ENCODE results near the gene SH2D3C. TPM values are rescaled to one million over a fixed set of nuclear protein-coding genes. Genes with fewer than 3 reads are reported as not detected.
A peak's percentile ranks its signal among the peaks of the same experiment; 100 is the strongest.

The SH2D3C gene
- total and polyA plus RNA-seq, 7 donors = 1.4 to 11.3 (median 5.0) TPM

GRCh38 chr9:127744398-127745110 lies 33.9 kb downstream of the SH2D3C start:
- Histone ChIP-seq H3K4me3 (no peak overlapping the region), H3K27me3 (peaks cover 4 to 35% (median 23%) of the 10 kb centered on the region in 3 donors), H3K4me1 (peaks cover 0 to 15% (median 10%) of the 10 kb centered on the region in 4 donors), H3K9me3 (no peaks in the 10 kb centered on the region), H3K27ac (no peak overlapping the region), H3K36me3 (no peaks in the 10 kb centered on the region)
- 90 to 95% methylated on average over 19 of the region's 19 CpGs for WGBS, 2 donors
- intact Hi-C loops (cut with DNase I) = no loop called here
- no peak for DNase-seq
- TF ChIP-seq POLR2A (IDR thresholded peaks at IDR 0.05) (no peak), CTCF (IDR thresholded peaks at IDR 0.05) (no peak), EP300 (IDR thresholded peaks at IDR 0.05) (no peak), POLR2AphosphoS5 (IDR thresholded peaks at IDR 0.05) (no peak)

DNA sequence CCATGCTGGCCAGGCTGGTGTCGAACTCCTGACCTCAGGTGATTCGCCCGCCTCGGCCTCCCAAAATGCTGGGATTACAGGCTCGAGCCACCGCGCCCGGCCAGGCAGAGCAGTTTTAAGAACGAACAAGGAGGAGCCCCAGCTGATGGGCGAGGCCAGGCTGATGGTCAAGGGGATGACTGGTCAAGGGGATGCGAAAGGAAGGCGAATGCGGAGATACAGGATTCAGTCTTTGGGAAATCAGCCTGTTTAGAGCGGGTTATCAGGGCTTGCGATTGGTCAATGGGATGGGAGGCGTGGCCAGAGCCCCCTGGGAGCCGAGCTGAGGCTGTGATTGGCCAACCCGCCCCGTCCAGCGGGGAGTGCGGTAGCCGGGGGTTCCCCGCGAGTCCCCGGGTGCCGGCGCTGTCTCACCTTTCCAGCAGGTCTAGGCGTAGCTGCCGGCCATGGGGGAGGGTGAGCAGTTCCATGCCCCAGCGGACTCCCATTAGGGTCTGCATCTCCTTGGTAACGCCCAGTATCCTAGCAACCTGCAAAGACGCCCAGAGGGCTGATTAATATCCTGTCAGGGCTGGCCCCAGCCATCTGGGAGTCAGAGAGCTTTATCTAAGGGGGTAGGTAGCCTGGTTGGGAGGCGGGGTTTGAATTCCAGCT lies 35.9 kb downstream of the SH2D3C start:
- no peak for TF ChIP-seq EP300 (IDR thresholded peaks at IDR 0.05)
- no peak for TF ChIP-seq POLR2AphosphoS5 (IDR thresholded peaks at IDR 0.05)
- no peak for TF ChIP-seq CTCF (IDR thresholded peaks at IDR 0.05)
- TF ChIP-seq POLR2A (IDR thresholded peaks at IDR 0.05) = no peak
- peak; percentile 80 for DNase-seq
- peaks cover 4 to 35% (median 23%) of the 10 kb centered on the region in 3 donors for H3K27me3 ChIP-seq
- no peaks in the 10 kb centered on the region for H3K36me3 ChIP-seq
- intact Hi-C loops (cut with DNase I) = no loop called here
- peak overlapping the region in 1 of 4 donors; percentile 58 for H3K27ac ChIP-seq
- peak overlapping the region in 1 of 4 donors; percentile 12 for H3K4me3 ChIP-seq
- no peaks in the 10 kb centered on the region for H3K9me3 ChIP-seq
- WGBS, 2 donors = 26 to 63% methylated on average over 33 of the region's 33 CpGs
- peaks cover 0 to 15% (median 10%) of the 10 kb centered on the region in 4 donors for H3K4me1 ChIP-seq

DNA sequence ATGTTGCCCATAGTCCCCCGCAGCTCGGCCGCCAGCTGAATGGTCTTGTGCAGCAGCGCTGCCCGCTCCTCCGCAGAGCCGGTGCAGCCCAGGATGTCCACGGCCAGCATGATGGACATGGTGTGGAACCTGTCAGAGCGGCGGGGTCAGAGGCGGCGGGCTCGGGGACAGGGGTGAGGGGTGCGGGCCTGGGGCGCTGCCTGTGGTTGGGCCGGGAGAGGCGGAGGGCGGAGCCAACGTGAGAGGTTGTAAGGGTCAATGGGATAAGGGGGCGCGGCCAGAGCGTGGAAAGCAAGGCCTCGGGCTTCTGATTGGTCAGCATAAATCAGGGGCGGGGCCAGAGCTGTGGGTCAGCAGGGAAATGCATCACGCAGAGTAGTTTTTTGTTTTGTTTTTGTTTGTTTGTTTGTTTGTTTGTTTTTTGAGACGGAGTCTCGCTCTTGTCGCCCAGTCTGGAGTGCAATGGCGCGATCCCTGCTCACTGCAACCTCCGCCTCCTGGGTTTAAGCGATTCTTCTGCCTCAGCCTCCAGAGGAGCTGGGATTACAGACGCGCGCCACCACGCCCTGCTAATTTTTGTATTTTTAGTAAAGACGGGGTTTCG lies 36.5 kb downstream of the SH2D3C start:
- Histone ChIP-seq H3K4me3 (peak overlapping the region in 1 of 4 donors; percentile 12), H3K36me3 (no peaks in the 10 kb centered on the region), H3K9me3 (no peaks in the 10 kb centered on the region), H3K27me3 (peaks cover 4 to 35% (median 23%) of the 10 kb centered on the region in 3 donors), H3K27ac (peak overlapping the region in 2 of 4 donors; percentile 7 to 58), H3K4me1 (peaks cover 0 to 15% (median 10%) of the 10 kb centered on the region in 4 donors)
- intact Hi-C loops (cut with DNase I) = no loop called here
- DNase-seq = no peak
- WGBS, 2 donors = 29 to 67% methylated on average over 38 of the region's 38 CpGs
- TF ChIP-seq CTCF (IDR thresholded peaks at IDR 0.05) = no peak
- no peak for TF ChIP-seq POLR2AphosphoS5 (IDR thresholded peaks at IDR 0.05)
- no peak for TF ChIP-seq POLR2A (IDR thresholded peaks at IDR 0.05)
- TF ChIP-seq EP300 (IDR thresholded peaks at IDR 0.05) = no peak

GRCh38 chr9:127739614-127740330 lies 38.7 kb downstream of the SH2D3C start:
- H3K4me3 ChIP-seq = no peak overlapping the region
- DNase-seq = no peak
- H3K27ac ChIP-seq = peak overlapping the region; percentile 30 to 74 (median 46)
- no peaks in the 10 kb centered on the region for H3K36me3 ChIP-seq
- intact Hi-C loops (cut with DNase I) = no loop called here
- peaks cover 0 to 20% (median 13%) of the 10 kb centered on the region in 4 donors for H3K4me1 ChIP-seq
- no peaks in the 10 kb centered on the region for H3K9me3 ChIP-seq
- TF ChIP-seq POLR2A (IDR thresholded peaks at IDR 0.05) = no peak
- no peak for TF ChIP-seq CTCF (IDR thresholded peaks at IDR 0.05)
- no peak for TF ChIP-seq EP300 (IDR thresholded peaks at IDR 0.05)
- no peak for TF ChIP-seq POLR2AphosphoS5 (IDR thresholded peaks at IDR 0.05)
- peaks cover 4 to 32% (median 23%) of the 10 kb centered on the region in 3 donors for H3K27me3 ChIP-seq
- 73 to 88% methylated on average over 19 of the region's 19 CpGs for WGBS, 2 donors

All from sigmoid colon (tissue), 7 donors.